GM12891 (cell line): ENCODE results near the gene ANKRD62.
"Not testable (repeated sequence)": the region's sequence is repeated elsewhere in the genome, so short reads cannot be mapped to it uniquely, and the experiment has no call there.

Source experiments
- PAX5 ChIP-seq: IDR thresholded peaks from 2 replicates; pipeline ENCODE4 v1.6.1; 2011; ENCODE audit warnings: low read length, moderate library complexity, mild to moderate bottlenecking; ENCODE audit not compliant: insufficient read depth, severe bottlenecking
- POLR2A ChIP-seq: IDR thresholded peaks from 2 replicates; pipeline ENCODE4 v1.6.1; 2011; ENCODE audit warnings: low read depth, low read length, control low read depth
- POLR2AphosphoS5 ChIP-seq: IDR thresholded peaks from 2 replicates; pipeline ENCODE4 v1.6.1; 2011; ENCODE audit warnings: low read depth, low read length, control low read depth
- SPI1 ChIP-seq: IDR thresholded peaks from 2 replicates; pipeline ENCODE4 v1.6.1; 2011; ENCODE audit warnings: low read depth, low read length, control low read depth
- TAF1 ChIP-seq: IDR thresholded peaks from 2 replicates; pipeline ENCODE4 v1.6.1; 2011; ENCODE audit warnings: low read depth, low read length, control low read depth

DNA sequence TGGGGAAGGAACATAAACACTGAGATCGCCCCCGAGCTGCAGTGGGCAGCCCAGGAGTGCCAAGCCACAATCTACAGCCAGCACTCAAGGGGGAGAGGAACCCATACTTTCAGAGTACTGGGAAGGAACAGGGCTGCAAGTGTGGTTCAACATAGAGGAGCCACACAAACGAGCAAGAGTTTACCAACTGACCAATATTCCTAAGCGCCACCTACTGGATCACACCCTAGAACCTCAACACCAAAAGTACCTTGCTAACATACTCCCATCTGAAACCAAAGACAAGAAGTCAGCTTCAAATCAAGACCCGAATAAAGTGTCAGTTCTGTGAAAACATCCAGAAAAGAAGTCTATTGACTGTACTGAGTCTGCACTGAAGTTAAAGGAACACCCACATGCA, 55.8 kb downstream of the ANKRD62 start:
- TF ChIP-seq POLR2A, POLR2AphosphoS5, TAF1, SPI1, PAX5: not testable (repeated sequence)
